VCaP (cell line): Measurements from ENCODE around the gene KRT84.

Experiments used
- H3K27ac ChIP-seq: fragments of 450-650 bp; 2 replicates; pipeline ENCODE4 v1.5.1; 2017
- CTCF ChIP-seq: fragments of 450-650 bp; conservative IDR thresholded peaks from 2 replicates; pipeline ENCODE4 v1.5.1; 2017; ENCODE audit warnings: mild to moderate bottlenecking, moderate library complexity

The KRT84 gene

GRCh38 chr12:52385226-52385702, at the start of gene KRT84:
Gene KRT84 (minus strand): TSS chr12:52385652. CDS start chr12:52385585, 67 bp downstream.
- no peak for TF ChIP-seq CTCF

GRCh38 chr12:52434760-52435530, 49.5 kb upstream of the KRT84 start:
- H3K27ac ChIP-seq = no peak overlapping the region
- TF ChIP-seq CTCF = no peak

More at GRCh38 chr12:52385226-52385702, at the start of gene KRT84:
- no peak within 1 kb of the TSS for H3K27ac ChIP-seq

- H3K27ac ChIP-seq = no peak within 1 kb of the TSS
- TF ChIP-seq CTCF = no peak
Measured at GRCh38 chr12:52434081-52434733, 48.8 kb upstream of the KRT84 start, which contains the start of gene KRT75. Gene KRT75 (minus strand): TSS chr12:52434371. CDS start chr12:52434304, 67 bp downstream.

- H3K27ac ChIP-seq = no peak overlapping the region
- TF ChIP-seq CTCF = no peak
Measured at GRCh38 chr12:52433501-52434080, 48.1 kb upstream of the KRT84 start.

- no peak for TF ChIP-seq CTCF
- H3K27ac ChIP-seq = no peak overlapping the region
Measured at GRCh38 chr12:52432559-52433207, 47.2 kb upstream of the KRT84 start.

- H3K27ac ChIP-seq = no peak overlapping the region
- no peak for TF ChIP-seq CTCF
Measured at GRCh38 chr12:52428121-52428520, 42.7 kb upstream of the KRT84 start.

- no peak for TF ChIP-seq CTCF
- H3K27ac ChIP-seq = no peak overlapping the region
Measured at GRCh38 chr12:52427083-52427482, 41.6 kb upstream of the KRT84 start.
